GM21723 (cell line): ENCODE measurements around the gene MRM2.

Experiments used
- ATAC-seq: cut with Tn5 transposase; IDR thresholded peaks from one replicate; pipeline ENCODE4 v1.9.1; 2021; ENCODE audit warnings: mild to moderate bottlenecking, moderate library complexity; ENCODE audit not compliant: unreplicated experiment

MRM2 gene

GRCh38 chr7:2241580-2242540 lies at the start of gene MRM2, which contains the start of gene NUDT1:
MRM2 (minus strand) TSS chr7:2242205; CDS start chr7:2242169, 36 bp downstream.
NUDT1 (plus strand) TSS chr7:2242226; CDS start chr7:2244575, 2,349 bp downstream.
- ATAC-seq, result peak; percentile 64

- no peak for ATAC-seq
Observed at GRCh38 chr7:2290877-2291276, 48.9 kb upstream of the MRM2 start.

- no peak for ATAC-seq
Observed at GRCh38 chr7:2289621-2290020, 47.6 kb upstream of the MRM2 start.

- no peak for ATAC-seq
Observed at GRCh38 chr7:2289111-2289586, 47.1 kb upstream of the MRM2 start.

GRCh38 chr7:2288503-2288902 lies 46.5 kb upstream of the MRM2 start:
- ATAC-seq, result peak; percentile 63

- ATAC-seq, result peak; percentile 35
Observed at GRCh38 chr7:2287745-2288144, 45.7 kb upstream of the MRM2 start.

- ATAC-seq, result no peak
Observed at GRCh38 chr7:2283074-2283473, 41.1 kb upstream of the MRM2 start.

- no peak for ATAC-seq
Observed at GRCh38 chr7:2282185-2282751, 40.3 kb upstream of the MRM2 start.

- ATAC-seq, result no peak
Observed at GRCh38 chr7:2281541-2281940, 39.5 kb upstream of the MRM2 start.

GRCh38 chr7:2280424-2280823 lies 38.4 kb upstream of the MRM2 start:
- ATAC-seq, result no peak

- no peak for ATAC-seq
Observed at GRCh38 chr7:2279896-2280295, 37.9 kb upstream of the MRM2 start.

GRCh38 chr7:2278026-2278425 lies 36.0 kb upstream of the MRM2 start:
- no peak for ATAC-seq

GRCh38 chr7:2276107-2276506 lies 34.1 kb upstream of the MRM2 start:
- no peak for ATAC-seq

GRCh38 chr7:2275101-2275500 lies 33.1 kb upstream of the MRM2 start:
- ATAC-seq, result no peak

- ATAC-seq, result no peak
Observed at GRCh38 chr7:2274666-2275065, 32.7 kb upstream of the MRM2 start.

GRCh38 chr7:2273866-2274265 lies 31.9 kb upstream of the MRM2 start:
- ATAC-seq, result no peak

GRCh38 chr7:2272031-2272430 lies 30.0 kb upstream of the MRM2 start:
- no peak for ATAC-seq

- no peak for ATAC-seq
Observed at GRCh38 chr7:2271273-2272026, 29.4 kb upstream of the MRM2 start.

GRCh38 chr7:2270495-2270894 lies 28.5 kb upstream of the MRM2 start:
- no peak for ATAC-seq

GRCh38 chr7:2269991-2270460 lies 28.0 kb upstream of the MRM2 start:
- no peak for ATAC-seq
